Endothelial cell of umbilical vein (primary cell): Measurements from ENCODE around the gene FAM222B. TPM values are rescaled to one million over a fixed set of nuclear protein-coding genes. Genes with fewer than 3 reads are reported as not detected.

ENCODE experiments used
- BruUV-seq: library from RNA; stranded (reverse); fragments of 400-500 nt; replicated peaks from 2 replicates; lab custom pipeline; 2021; lab: Mats Ljungman, UMichigan
- CTCF ChIA-PET: fragments of 300-600, 350-600 bp; sonication (Branson Sonifier 250); formaldehyde crosslinking; loops from one replicate; lab custom pipeline; 2021; ENCODE audit warnings: antibody characterized with exemption, inconsistent platforms; lab: Charles Lee
- POLR2A ChIA-PET: fragments of 300-600, 350-600 bp; sonication (Branson Sonifier 250); formaldehyde crosslinking; loops from one replicate; lab custom pipeline; 2021; ENCODE audit warnings: antibody characterized with exemption, inconsistent platforms; lab: Charles Lee
- DNase-seq: peaks from one replicate; pipeline ENCODE4 v3.0.0-alpha.2; 2011; ENCODE audit warnings: low read depth, low spot score
- FAIRE-seq: peaks from 2 replicates; lab custom pipeline; 2011; peaks lifted over from hg19 to GRCh38; lab: Jason Lieb, UNC
- H2AFZ ChIP-seq: 2 replicates; pipeline ENCODE4 v1.6.0; 2012; ENCODE audit warnings: low read depth, low read length, control low read depth, inconsistent platforms
- H3K27ac ChIP-seq: 2 replicates; pipeline ENCODE4 v1.5.1; 2011; ENCODE audit warnings: low read depth, mild to moderate bottlenecking, control low read depth, low read length, moderate library complexity; ENCODE audit not compliant: insufficient read depth
- H3K27me3 ChIP-seq, 2 experiments: 2 replicates each; pipeline versions ENCODE4 v1.6.0 to v1.6.1; 2011; ENCODE audit warnings: low read length in 2 of 2, mixed read lengths in 1 of 2; ENCODE audit not compliant: control insufficient read depth in 2 of 2, insufficient read depth in 2 of 2
- H3K36me3 ChIP-seq, 2 experiments: 2 replicates in 1 of 2; 3 replicates in 1 of 2; pipeline ENCODE4 v1.5.1; 2011; ENCODE audit warnings: low read length in 2 of 2, mild to moderate bottlenecking in 1 of 2, moderate library complexity in 1 of 2; ENCODE audit not compliant: control insufficient read depth in 2 of 2, insufficient read depth in 2 of 2; ENCODE audit errors: extremely low read depth in 1 of 2
- H3K4me1 ChIP-seq: 3 replicates; pipeline ENCODE4 v1.5.1; 2011; ENCODE audit warnings: mild to moderate bottlenecking, low read length; ENCODE audit not compliant: control insufficient read depth, insufficient read depth; ENCODE audit errors: extremely low read depth
- H3K4me2 ChIP-seq: 2 replicates; pipeline ENCODE4 v1.6.1; 2011; ENCODE audit warnings: low read length, control low read depth, mixed read lengths; ENCODE audit not compliant: insufficient read depth
- H3K4me3 ChIP-seq, 3 experiments: fragments of 200-600 bp in 1 of 3; sonication (generic), shearing (Covaris generic) in 1 of 3; replicated peaks in 1 of 3; 2 replicates each; pipeline ENCODE4 v1.5.1; 2011 to 2016; ENCODE audit warnings: control low read depth in 3 of 3, low read length in 3 of 3, mild to moderate bottlenecking in 2 of 3, inconsistent platforms in 1 of 3, low read depth in 1 of 3, moderate library complexity in 1 of 3; ENCODE audit not compliant: insufficient read depth in 1 of 3
- H3K79me2 ChIP-seq: 2 replicates; pipeline ENCODE4 v1.6.0; 2012; ENCODE audit warnings: low read length, inconsistent platforms; ENCODE audit not compliant: control insufficient read depth, insufficient read depth
- H3K9ac ChIP-seq: replicated peaks from 2 replicates; pipeline ENCODE3; 2011; ENCODE audit warnings: low read length, control low read depth; ENCODE audit not compliant: insufficient read depth; ENCODE audit errors: extremely low read depth
- H3K9me1 ChIP-seq: replicated peaks from 3 replicates; pipeline ENCODE4 v1.6.0; 2011; ENCODE audit warnings: mild to moderate bottlenecking, low read length; ENCODE audit not compliant: control insufficient read depth, insufficient read depth; ENCODE audit errors: extremely low read depth
- H3K9me3 ChIP-seq: replicated peaks from 2 replicates; pipeline ENCODE4 v1.5.1; 2012; ENCODE audit warnings: low read length, inconsistent platforms; ENCODE audit not compliant: control insufficient read depth, insufficient read depth
- H4K20me1 ChIP-seq: replicated peaks from 2 replicates; pipeline ENCODE3; 2011; ENCODE audit warnings: mild to moderate bottlenecking, low read length; ENCODE audit not compliant: control insufficient read depth, insufficient read depth; ENCODE audit errors: extremely low read depth
- EZH2 ChIP-seq: IDR thresholded peaks from 2 replicates; pipeline ENCODE4 v1.6.1; 2012; ENCODE audit warnings: borderline replicate concordance, low read depth, mild to moderate bottlenecking, moderate library complexity, low read length, inconsistent platforms; ENCODE audit not compliant: severe bottlenecking
- FOS ChIP-seq: IDR thresholded peaks from 2 replicates; pipeline ENCODE4 v1.6.1; 2011; ENCODE audit warnings: mild to moderate bottlenecking, low read length, moderate library complexity, borderline replicate concordance; ENCODE audit not compliant: insufficient read depth
- GATA2 ChIP-seq: IDR thresholded peaks from 2 replicates; pipeline ENCODE4 v1.7.0; 2011; ENCODE audit warnings: low read depth, mild to moderate bottlenecking, moderate library complexity, mixed read lengths, low read length; ENCODE audit not compliant: insufficient read length, insufficient read depth
- JUN ChIP-seq: IDR thresholded peaks from 2 replicates; pipeline ENCODE4 v1.6.1; 2011; ENCODE audit warnings: borderline replicate concordance, low read depth; ENCODE audit not compliant: insufficient read length, insufficient read depth
- MYC ChIP-seq: IDR thresholded peaks from one replicate; pipeline ENCODE4 v1.6.1; 2011; ENCODE audit warnings: mild to moderate bottlenecking, low read depth, low read length
- POLR2A ChIP-seq: IDR thresholded peaks from 2 replicates; pipeline ENCODE4 v1.6.1; 2012; ENCODE audit warnings: low read depth, mild to moderate bottlenecking, control low read depth, low read length
- POLR2AphosphoS5 ChIP-seq: IDR thresholded peaks from 2 replicates; pipeline ENCODE4 v1.6.1; 2012; ENCODE audit warnings: low read depth, mild to moderate bottlenecking, control low read depth, low read length, moderate library complexity; ENCODE audit not compliant: insufficient read depth
- dilution Hi-C: fragments of 300-500 bp; cut with MboI; formaldehyde crosslinking; loops from one replicate; pipeline ENCODE4 v1.15.0; 2019; ENCODE audit warnings: low sequenced_read_pairs; ENCODE audit not compliant: extremely low pct_ligation_motif_present
- intact Hi-C: fragments of 100-400 bp; cut with micrococcal nuclease; formaldehyde crosslinking; loops from one replicate; pipeline ENCODE4 v1.10.0; 2022
- polyA plus RNA-seq, 4 experiments: library from polyadenylated mRNA; depleted of rRNA in 3 of 4; stranded (reverse) in 3 of 4; unstranded in 1 of 4; fragments of >200 nt; gene quantifications; 2 replicates each; pipeline versions ENCODE4 v1.2.1 to v1.2.3, GENCODE V29; 2011 to 2012; ENCODE audit warnings: missing spikeins in 1 of 4
- total RNA-seq: library from RNA; stranded (reverse); gene quantifications from 2 replicates; pipeline ENCODE4 v1.2.3, GENCODE V29; 2021
- TF ChIP-seq, protein P1 (sequence below): IDR thresholded peaks from 2 replicates; pipeline ENCODE4 v1.6.1; 2011; ENCODE audit not compliant: insufficient read depth, insufficient read length
- TF ChIP-seq, protein P2 (sequence below), 2 donors: IDR thresholded peaks; 1 replicate in 1 of 2; 2 replicates in 1 of 2; pipeline ENCODE4 v1.5.1; 2011; ENCODE audit warnings: low read length in 2 of 2, mild to moderate bottlenecking in 2 of 2, moderate library complexity in 2 of 2, control low read depth in 1 of 2, inconsistent platforms in 1 of 2, low read depth in 1 of 2; ENCODE audit not compliant: insufficient read depth in 1 of 2; ENCODE audit errors: extremely low read depth in 1 of 2

Gene FAM222B
- total and polyA plus RNA-seq, 2 donors (not counting 3 experiments of a cell fraction or from before 2014, with no cell fraction given) = 21.1 to 30.6 TPM

DNA sequence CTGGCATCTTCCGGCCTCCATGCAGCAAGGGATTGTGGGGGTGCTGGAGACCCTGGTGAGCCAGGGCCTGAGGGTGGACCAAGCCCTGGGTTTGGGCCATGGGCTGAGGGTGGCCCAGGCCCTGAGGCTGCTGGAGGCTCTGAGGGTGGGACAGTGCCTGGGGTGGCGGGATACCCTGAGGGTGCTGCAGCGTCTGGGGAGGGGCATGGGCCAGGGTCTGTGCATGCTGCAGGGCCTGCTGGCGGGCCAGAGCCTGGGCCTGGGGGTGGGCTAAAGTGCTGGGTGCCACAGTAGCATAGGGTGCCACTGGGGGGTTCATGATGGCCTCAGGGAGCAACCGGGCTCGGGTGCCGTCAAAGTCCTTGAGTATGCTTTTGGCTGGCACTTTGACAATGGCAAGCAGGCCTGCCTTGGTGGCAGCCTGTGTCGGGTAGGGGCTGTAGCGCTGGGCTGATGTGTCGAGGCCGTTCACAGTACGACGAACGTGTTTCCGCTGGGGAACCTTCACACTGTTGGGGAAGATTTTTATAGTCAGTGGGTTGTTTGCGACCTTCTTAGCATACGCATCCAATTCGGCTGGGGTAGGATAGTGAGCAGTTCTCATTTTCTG lies 83.2 kb downstream of the FAM222B start:
- dilution Hi-C loops = no loop called here
- Histone ChIP-seq H3K9me3 (no peaks in the 10 kb centered on the region), H3K9ac (no peak overlapping the region), H2AFZ (no peak overlapping the region), H3K9me1 (no peaks in the 10 kb centered on the region), H4K20me1 (no peaks in the 10 kb centered on the region), H3K4me3 (no peak overlapping the region), H3K27me3 (no peaks in the 10 kb centered on the region), H3K27ac (no peak overlapping the region), H3K4me1 (peaks cover 16% of the 10 kb centered on the region), H3K79me2 (peaks cover 7% of the 10 kb centered on the region), H3K36me3 (peaks cover 4 to 29% of the 10 kb centered on the region in 2 experiments), H3K4me2 (no peak overlapping the region)
- intact Hi-C loops = no loop called here
- DNase-seq = no peak
- ChIA-PET POLR2A (no interaction called here), CTCF (interaction anchor here (3.5 to 6.0 kb wide), 2 partner anchors 10 to 32 kb away, joined by 46 to 77 read pairs; partner anchors contain the start of genes NEK8 and TLCD1)
- no peak for FAIRE-seq
- BruUV-seq = no TSS peak
- no peak for TF ChIP-seq FOS
- TF ChIP-seq EZH2 = no peak
- TF ChIP-seq, protein P1, sequence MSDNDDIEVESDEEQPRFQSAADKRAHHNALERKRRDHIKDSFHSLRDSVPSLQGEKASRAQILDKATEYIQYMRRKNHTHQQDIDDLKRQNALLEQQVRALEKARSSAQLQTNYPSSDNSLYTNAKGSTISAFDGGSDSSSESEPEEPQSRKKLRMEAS = no peak
- TF ChIP-seq MYC = no peak
- TF ChIP-seq GATA2 = no peak
- no peak for TF ChIP-seq POLR2A
- no peak for TF ChIP-seq JUN
- TF ChIP-seq, protein P2, sequence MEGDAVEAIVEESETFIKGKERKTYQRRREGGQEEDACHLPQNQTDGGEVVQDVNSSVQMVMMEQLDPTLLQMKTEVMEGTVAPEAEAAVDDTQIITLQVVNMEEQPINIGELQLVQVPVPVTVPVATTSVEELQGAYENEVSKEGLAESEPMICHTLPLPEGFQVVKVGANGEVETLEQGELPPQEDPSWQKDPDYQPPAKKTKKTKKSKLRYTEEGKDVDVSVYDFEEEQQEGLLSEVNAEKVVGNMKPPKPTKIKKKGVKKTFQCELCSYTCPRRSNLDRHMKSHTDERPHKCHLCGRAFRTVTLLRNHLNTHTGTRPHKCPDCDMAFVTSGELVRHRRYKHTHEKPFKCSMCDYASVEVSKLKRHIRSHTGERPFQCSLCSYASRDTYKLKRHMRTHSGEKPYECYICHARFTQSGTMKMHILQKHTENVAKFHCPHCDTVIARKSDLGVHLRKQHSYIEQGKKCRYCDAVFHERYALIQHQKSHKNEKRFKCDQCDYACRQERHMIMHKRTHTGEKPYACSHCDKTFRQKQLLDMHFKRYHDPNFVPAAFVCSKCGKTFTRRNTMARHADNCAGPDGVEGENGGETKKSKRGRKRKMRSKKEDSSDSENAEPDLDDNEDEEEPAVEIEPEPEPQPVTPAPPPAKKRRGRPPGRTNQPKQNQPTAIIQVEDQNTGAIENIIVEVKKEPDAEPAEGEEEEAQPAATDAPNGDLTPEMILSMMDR (IDR thresholded peaks at IDR 0.05; ENCODE audit: extremely low read depth in 1 of 2, insufficient read depth in 1 of 2, low read depth in 1 of 2, low read length in 2 of 2) = no peak
- TF ChIP-seq POLR2AphosphoS5 = no peak
